Subcutaneous abdominal adipose tissue (tissue), 5 donors: ENCODE results near the gene OTOF.

ENCODE experiments used
- H3K27ac ChIP-seq: one replicate; pipeline ENCODE4 v1.7.0; 2013; ENCODE audit warnings: low read depth, mild to moderate bottlenecking, inconsistent platforms, low read length, moderate library complexity
- H3K27me3 ChIP-seq, 5 donors: one replicate each; pipeline ENCODE4 v1.7.0; 2013; ENCODE audit warnings: low read length in 5 of 5, inconsistent platforms in 1 of 5; ENCODE audit not compliant: control insufficient read depth in 5 of 5, insufficient read depth in 4 of 5
- H3K36me3 ChIP-seq, 5 donors: one replicate each; pipeline ENCODE4 v1.7.0; 2013; ENCODE audit warnings: low read length in 5 of 5; ENCODE audit not compliant: control insufficient read depth in 5 of 5, insufficient read depth in 5 of 5
- H3K4me1 ChIP-seq, 5 donors: one replicate each; pipeline ENCODE4 v1.7.0; 2013; ENCODE audit warnings: low read length in 5 of 5, mild to moderate bottlenecking in 3 of 5, moderate library complexity in 1 of 5; ENCODE audit not compliant: control insufficient read depth in 5 of 5, insufficient read depth in 5 of 5
- H3K4me3 ChIP-seq, 5 donors: one replicate each; pipeline ENCODE4 v1.7.0; 2013; ENCODE audit warnings: low read length in 5 of 5, low read depth in 1 of 5
- H3K9ac ChIP-seq, 5 donors: one replicate each; pipeline ENCODE4 v1.7.0; 2013; ENCODE audit warnings: low read length in 5 of 5, mild to moderate bottlenecking in 4 of 5, moderate library complexity in 3 of 5
- H3K9me3 ChIP-seq, 5 donors: one replicate each; pipeline ENCODE4 v1.7.0; 2013; ENCODE audit warnings: low read length in 5 of 5; ENCODE audit not compliant: control insufficient read depth in 5 of 5
- donor health status: healthy.
- donor health status: healthy.
- donor health status: healthy.
- donor health status: healthy.
- donor health status: healthy.

Gene OTOF

DNA sequence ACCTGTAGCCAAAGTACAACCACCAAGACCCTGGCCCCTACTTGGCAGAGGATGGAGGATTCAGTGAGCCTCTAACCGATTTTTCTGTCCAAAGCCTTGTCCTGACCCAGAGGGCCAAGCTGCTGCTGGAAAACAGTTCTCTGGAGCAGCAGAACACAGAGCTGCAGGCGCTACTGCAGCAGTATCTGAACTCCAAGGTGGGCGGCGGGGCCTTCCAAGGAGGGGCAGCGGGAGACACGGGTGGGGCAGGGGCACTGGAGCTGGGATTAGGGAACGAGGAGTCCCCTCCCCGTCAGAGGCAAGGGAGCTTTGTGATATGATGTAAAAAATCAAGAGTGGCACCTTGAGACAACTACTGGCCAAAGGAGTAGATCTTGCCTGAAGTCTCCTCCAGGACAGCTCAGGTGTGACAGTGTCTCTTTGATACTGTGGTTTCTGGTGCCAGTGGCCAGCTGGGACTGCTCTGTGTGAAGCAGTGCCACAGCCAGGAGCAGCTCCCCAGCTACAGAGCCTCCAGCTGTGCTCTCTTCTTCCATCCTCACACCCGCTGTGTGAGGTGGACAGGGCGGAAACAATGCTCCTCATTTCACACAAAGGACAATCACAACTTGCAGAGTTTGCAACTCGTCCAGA lies 22.8 kb downstream of the OTOF start:
- peaks cover 0 to 38% (median 33%) of the 10 kb centered on the region in 5 donors for H3K4me1 ChIP-seq

DNA sequence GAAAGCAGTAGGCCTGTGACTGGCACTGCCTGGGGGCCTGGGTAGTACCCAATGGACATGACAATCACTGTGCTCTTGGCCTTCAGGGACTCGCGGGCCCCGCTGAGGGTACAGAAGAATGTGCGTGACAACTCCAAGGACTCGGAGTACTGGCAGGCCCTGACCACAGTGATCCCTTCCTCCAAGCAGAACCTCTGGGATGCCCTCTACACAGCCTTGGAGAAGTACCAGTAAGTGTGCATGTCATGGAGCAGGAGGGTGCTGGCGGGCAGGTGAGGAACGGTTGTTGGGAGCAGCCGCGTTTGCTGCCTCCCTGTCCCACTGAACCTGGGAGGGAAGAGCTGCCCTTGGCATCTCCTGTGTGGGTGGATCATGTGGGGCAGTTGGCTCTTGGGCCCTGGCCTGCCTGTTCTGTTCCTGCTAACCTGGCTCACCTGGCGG lies 23.3 kb downstream of the OTOF start:
- H3K36me3 ChIP-seq = no peaks in the 10 kb centered on the region
- H3K27me3 ChIP-seq = peaks cover 0 to 3% (median 0%) of the 10 kb centered on the region in 5 donors
- H3K4me1 ChIP-seq = peaks cover 0 to 38% (median 33%) of the 10 kb centered on the region in 5 donors
- no peaks in the 10 kb centered on the region for H3K9me3 ChIP-seq
- H3K9ac ChIP-seq = no peak overlapping the region
- no peak overlapping the region for H3K4me3 ChIP-seq
- no peak overlapping the region for H3K27ac ChIP-seq

More for the DNA sequence above, 22.8 kb downstream of the OTOF start:
- Histone ChIP-seq H3K36me3 (no peaks in the 10 kb centered on the region), H3K9ac (no peak overlapping the region), H3K9me3 (no peaks in the 10 kb centered on the region), H3K27ac (no peak overlapping the region), H3K27me3 (peaks cover 0 to 3% (median 0%) of the 10 kb centered on the region in 5 donors), H3K4me3 (no peak overlapping the region)

DNA sequence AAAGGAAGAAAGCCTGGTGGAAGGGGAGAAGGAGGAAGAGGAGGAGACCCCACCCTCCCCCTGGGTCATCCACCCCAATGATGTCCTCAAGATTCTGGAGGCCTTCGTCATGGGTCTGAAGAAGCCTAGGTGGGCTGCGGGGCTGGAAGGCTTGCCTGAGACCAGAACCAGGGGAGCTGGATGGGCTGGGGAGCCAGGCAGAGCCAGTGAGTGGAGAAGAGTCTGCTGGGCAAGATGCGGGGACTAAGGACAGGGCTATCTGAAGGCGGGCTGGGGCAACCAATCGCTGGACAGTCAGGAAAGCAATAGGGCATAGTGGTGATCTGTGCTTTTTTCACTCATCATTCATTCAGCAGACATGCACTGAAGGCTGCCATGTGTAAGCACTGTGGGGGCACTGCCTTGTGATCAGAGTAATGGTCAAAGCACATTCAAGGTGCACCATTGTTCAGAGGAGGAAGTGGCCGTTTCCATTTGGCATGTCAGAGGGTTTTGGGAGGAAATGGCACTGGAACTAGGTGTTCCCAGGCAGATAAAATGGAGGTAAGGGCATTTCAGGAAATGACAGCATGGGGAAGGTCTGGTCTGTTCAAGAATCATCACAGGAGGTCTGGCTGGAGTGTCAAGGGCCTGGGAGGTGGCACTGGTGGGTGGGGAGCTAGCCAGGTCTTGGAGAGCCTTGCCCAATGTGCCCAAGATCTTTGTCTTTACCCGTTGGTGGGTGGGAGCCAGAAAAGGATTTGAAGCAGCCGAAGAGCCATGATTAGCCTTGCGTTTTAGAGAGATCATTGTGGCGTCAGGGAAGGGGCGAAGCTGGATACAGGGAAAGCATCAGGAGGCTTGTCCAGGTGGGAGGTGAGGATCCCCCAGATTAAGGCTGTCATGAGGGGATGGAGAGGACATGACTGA lies 24.2 kb downstream of the OTOF start:
- no peak overlapping the region for H3K27ac ChIP-seq
- no peak overlapping the region for H3K9ac ChIP-seq
- no peak overlapping the region for H3K4me3 ChIP-seq
- H3K9me3 ChIP-seq = no peaks in the 10 kb centered on the region
- H3K36me3 ChIP-seq = no peaks in the 10 kb centered on the region
- H3K4me1 ChIP-seq = peaks cover 0 to 38% (median 33%) of the 10 kb centered on the region in 5 donors
- peaks cover 0 to 4% (median 0%) of the 10 kb centered on the region in 5 donors for H3K27me3 ChIP-seq

DNA sequence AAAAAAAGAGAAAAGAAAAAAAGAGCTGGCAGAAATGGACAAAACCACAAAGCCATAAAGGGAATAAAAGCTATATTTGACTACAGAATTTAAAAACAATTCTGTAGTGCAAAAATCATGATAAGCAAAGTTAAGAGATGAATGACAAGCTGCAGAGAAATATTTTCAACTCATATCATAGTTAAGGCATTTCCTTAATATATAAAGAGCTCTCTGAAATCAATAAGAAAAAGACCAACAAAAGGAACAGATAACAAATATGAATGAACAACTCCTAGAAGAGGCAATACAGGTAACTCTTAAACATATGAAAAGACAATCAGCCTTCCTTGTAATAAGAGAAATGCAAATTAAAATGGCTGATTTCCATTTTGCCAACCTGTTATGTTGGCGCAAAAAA lies 26.2 kb downstream of the OTOF start:
- no peaks in the 10 kb centered on the region for H3K9me3 ChIP-seq
- H3K4me3 ChIP-seq = no peak overlapping the region
- H3K4me1 ChIP-seq = peaks cover 0 to 34% (median 25%) of the 10 kb centered on the region in 5 donors
- H3K27me3 ChIP-seq = peaks cover 0 to 4% (median 0%) of the 10 kb centered on the region in 5 donors
- no peaks in the 10 kb centered on the region for H3K36me3 ChIP-seq
- no peak overlapping the region for H3K27ac ChIP-seq
- H3K9ac ChIP-seq = no peak overlapping the region

DNA sequence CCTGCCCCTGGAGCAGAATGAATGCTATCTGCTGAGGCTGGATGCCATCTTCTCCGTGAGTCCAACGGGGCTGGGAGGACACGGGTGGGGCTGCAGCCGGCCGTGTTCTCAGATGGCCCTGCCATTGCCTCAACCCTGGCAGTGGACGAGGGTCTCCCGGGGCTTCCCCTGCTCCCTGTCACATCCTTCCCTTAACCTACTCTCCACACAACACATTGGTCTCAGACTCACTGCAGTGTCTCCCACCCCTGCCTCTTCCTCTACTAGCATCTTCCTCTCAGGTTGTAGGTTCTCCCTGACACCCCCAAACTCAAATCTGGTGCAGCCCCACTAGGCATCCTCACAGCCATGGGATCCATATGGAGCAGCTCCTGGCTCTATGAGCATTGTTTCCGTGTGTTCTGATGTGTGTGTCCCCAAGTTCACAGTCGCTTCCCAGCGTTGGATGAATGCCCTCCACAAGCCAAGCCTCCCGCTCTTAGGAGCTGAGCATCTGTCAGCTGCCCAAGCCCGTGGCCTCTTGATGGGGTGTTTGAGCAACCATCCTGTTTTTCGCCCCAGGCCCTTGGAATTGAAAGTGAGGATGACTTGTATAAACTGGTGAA lies 27.8 kb downstream of the OTOF start:
- no peaks in the 10 kb centered on the region for H3K36me3 ChIP-seq
- no peak overlapping the region for H3K4me3 ChIP-seq
- peaks cover 0 to 20% (median 10%) of the 10 kb centered on the region in 5 donors for H3K4me1 ChIP-seq
- H3K9me3 ChIP-seq = no peaks in the 10 kb centered on the region
- no peak overlapping the region for H3K27ac ChIP-seq
- peaks cover 0 to 4% (median 0%) of the 10 kb centered on the region in 5 donors for H3K27me3 ChIP-seq
- H3K9ac ChIP-seq = no peak overlapping the region

DNA sequence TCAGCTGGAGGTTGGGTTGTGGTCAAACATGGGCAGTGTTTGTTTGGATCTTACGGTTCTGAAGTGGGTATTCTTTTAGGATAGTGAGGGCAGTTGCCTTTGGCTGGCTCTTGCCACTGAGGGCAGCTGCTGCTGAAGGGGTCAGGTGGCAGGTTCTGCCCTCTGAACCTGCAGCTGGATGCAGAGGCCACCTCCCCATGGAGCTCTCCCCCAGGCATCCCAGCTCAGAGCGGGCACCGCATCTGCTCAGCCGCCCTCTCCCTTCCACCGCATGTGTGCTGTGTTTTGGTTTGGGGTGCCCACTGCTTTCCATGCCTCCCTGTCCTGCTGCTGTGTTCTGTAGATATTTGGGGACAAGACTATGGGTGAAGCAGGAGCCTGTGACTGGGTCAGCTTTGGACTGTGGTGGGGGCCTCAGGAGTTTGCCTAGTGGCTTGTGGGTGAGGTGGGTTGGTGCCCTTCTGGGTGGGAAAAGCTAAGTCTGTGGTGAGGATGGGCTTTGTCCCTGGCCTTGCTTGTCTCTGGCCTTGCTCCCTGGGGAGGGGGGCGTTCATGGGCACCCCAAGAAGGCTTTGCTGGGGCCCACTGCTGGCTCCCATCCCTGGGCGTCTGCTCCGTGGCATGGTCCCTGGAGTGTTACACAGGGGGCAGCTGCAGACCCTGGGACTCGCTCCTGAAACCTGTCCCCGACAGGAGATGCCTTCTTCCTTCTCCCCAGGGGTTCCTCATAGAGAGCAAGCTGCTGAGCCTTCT lies 28.5 kb downstream of the OTOF start:
- H3K9ac ChIP-seq = no peak overlapping the region
- H3K36me3 ChIP-seq = no peaks in the 10 kb centered on the region

DNA sequence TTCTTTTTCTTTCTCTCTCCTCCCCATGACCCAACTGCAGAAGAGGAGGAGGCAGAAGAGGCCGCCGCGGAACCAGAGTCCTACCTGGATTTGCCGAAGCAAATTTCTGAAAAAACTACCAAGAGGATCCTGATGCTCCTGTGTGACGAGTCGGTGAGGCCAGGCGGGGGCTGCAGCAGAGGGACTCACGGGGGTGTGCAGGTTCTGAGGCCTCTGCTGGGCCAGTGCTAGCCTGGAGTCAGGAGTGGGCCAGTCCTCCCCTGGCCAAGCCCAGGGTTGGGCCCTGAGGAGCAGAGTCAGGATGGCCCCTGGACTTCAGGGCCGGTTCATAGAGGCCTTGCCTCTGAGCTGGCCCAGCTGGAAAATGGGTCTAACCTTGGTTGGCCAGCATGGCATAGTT lies 29.3 kb downstream of the OTOF start:
- H3K4me3 ChIP-seq = no peak overlapping the region
- H3K9me3 ChIP-seq = no peaks in the 10 kb centered on the region
- no peak overlapping the region for H3K9ac ChIP-seq

More for the DNA sequence above, 28.5 kb downstream of the OTOF start:
- Histone ChIP-seq H3K27ac (no peak overlapping the region), H3K9me3 (no peaks in the 10 kb centered on the region), H3K4me1 (peaks cover 0 to 14% (median 6%) of the 10 kb centered on the region in 5 donors), H3K27me3 (peaks cover 0 to 4% (median 0%) of the 10 kb centered on the region in 5 donors), H3K4me3 (no peak overlapping the region)

DNA sequence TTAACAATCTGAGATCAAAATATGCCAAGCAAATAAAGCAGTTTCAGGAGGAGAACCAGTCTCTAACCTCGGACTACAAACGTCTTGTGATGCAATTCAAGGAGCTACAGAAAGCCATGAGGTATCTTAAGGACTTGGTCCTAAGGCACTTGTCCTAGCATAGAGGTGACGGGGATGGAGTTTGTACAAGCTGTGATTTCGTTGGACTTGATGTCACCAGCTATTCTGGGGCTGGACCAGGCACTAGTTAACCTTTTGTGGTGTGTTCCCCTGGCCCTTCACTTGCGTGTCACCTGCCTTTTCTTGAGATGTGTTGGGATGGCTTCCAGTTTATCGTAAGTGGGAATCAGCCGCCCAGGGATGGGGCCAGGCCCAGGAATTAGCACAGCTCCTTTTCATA lies 33.7 kb downstream of the OTOF start:
- Histone ChIP-seq H3K27me3 (peaks cover 0 to 4% (median 0%) of the 10 kb centered on the region in 5 donors), H3K9ac (no peak overlapping the region), H3K27ac (no peak overlapping the region), H3K9me3 (no peaks in the 10 kb centered on the region), H3K36me3 (no peaks in the 10 kb centered on the region), H3K4me1 (no peaks in the 10 kb centered on the region), H3K4me3 (no peak overlapping the region)

More for the DNA sequence above, 29.3 kb downstream of the OTOF start:
- peaks cover 0 to 7% (median 4%) of the 10 kb centered on the region in 5 donors for H3K4me1 ChIP-seq
- H3K27me3 ChIP-seq = peaks cover 0 to 4% (median 0%) of the 10 kb centered on the region in 5 donors
- no peaks in the 10 kb centered on the region for H3K36me3 ChIP-seq
- no peak overlapping the region for H3K27ac ChIP-seq

DNA sequence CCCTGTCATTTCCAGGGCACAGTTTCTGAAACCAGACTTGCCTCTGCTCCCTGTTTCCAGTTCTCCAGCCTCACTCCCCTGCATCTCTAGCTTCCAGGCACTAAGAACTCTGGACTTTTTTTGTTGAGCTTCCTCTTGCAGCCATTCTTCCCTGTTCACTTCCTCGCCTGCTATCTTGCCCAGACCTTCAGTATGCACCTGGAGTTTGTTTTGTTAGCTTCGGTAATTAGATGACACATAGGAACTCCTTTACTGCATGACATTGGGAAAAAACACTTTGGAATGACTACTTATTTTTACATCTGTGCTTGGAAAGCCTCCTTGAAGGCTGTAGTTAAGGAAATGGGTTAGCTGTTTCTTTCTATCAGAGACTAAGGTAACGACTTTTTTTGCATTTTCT lies 35.2 kb downstream of the OTOF start:
- Histone ChIP-seq H3K4me1 (no peaks in the 10 kb centered on the region), H3K36me3 (no peaks in the 10 kb centered on the region), H3K9ac (no peak overlapping the region), H3K27me3 (no peaks in the 10 kb centered on the region), H3K9me3 (no peaks in the 10 kb centered on the region), H3K27ac (no peak overlapping the region), H3K4me3 (no peak overlapping the region)
